ENCODE results near the gene SIL1. TPM values are rescaled to one million over a fixed set of nuclear protein-coding genes. Genes with fewer than 3 reads are reported as not detected.
A peak's percentile ranks its signal among the peaks of the same experiment; 100 is the strongest.

Gene SIL1
- total RNA-seq, 1 donor from 2014 or later = 76.7 TPM

- DNase-seq (ENCODE audit: low spot score) = no peak
These were observed 217.7 kb downstream of the SIL1 start for GRCh38 chr5:138980441-138980840.

- DNase-seq (ENCODE audit: low spot score) = no peak
These were observed 218.4 kb downstream of the SIL1 start for GRCh38 chr5:138979684-138980280.

- no peak for DNase-seq (ENCODE audit: low spot score)
These were observed 219.6 kb downstream of the SIL1 start for GRCh38 chr5:138978581-138978980.

GRCh38 chr5:138978080-138978479 lies 220.1 kb downstream of the SIL1 start:
- no peak for DNase-seq (ENCODE audit: low spot score)

GRCh38 chr5:138975098-138975847 lies 222.9 kb downstream of the SIL1 start:
- peak; percentile 35 for DNase-seq (ENCODE audit: low spot score)

- DNase-seq (ENCODE audit: low spot score) = no peak
These were observed 223.7 kb downstream of the SIL1 start for GRCh38 chr5:138974227-138975063.

GRCh38 chr5:138972836-138973235 lies 225.3 kb downstream of the SIL1 start:
- DNase-seq (ENCODE audit: low spot score) = no peak

GRCh38 chr5:138972230-138972629 lies 225.9 kb downstream of the SIL1 start:
- DNase-seq (ENCODE audit: low spot score) = no peak

- DNase-seq (ENCODE audit: low spot score) = no peak
These were observed 228.7 kb downstream of the SIL1 start for GRCh38 chr5:138969323-138970002.

- no peak for DNase-seq (ENCODE audit: low spot score)
These were observed 229.6 kb downstream of the SIL1 start for GRCh38 chr5:138968601-138969000.

GRCh38 chr5:138967791-138968448 lies 230.2 kb downstream of the SIL1 start:
- peak; percentile 38 for DNase-seq (ENCODE audit: low spot score)

- DNase-seq (ENCODE audit: low spot score) = no peak
These were observed 231.8 kb downstream of the SIL1 start for GRCh38 chr5:138966236-138966985.

GRCh38 chr5:138965626-138966025 lies 232.5 kb downstream of the SIL1 start:
- no peak for DNase-seq (ENCODE audit: low spot score)

- no peak for DNase-seq (ENCODE audit: low spot score)
These were observed 233.4 kb downstream of the SIL1 start for GRCh38 chr5:138964647-138965201.

- no peak for DNase-seq (ENCODE audit: low spot score)
These were observed 234.3 kb downstream of the SIL1 start for GRCh38 chr5:138963763-138964371.

GRCh38 chr5:138962614-138963370 lies 235.4 kb downstream of the SIL1 start:
- no peak for DNase-seq (ENCODE audit: low spot score)

GRCh38 chr5:138961729-138962128 lies 236.4 kb downstream of the SIL1 start:
- DNase-seq (ENCODE audit: low spot score) = no peak

GRCh38 chr5:138961221-138961620 lies 236.9 kb downstream of the SIL1 start:
- DNase-seq (ENCODE audit: low spot score) = no peak

GRCh38 chr5:138960145-138960692 lies 237.9 kb downstream of the SIL1 start:
- no peak for DNase-seq (ENCODE audit: low spot score)

Data from mucosa of gallbladder (tissue), 1 donor.